GM13977 (cell line): Measurements from ENCODE around the gene TDG.

Experiments
- DNase-seq: peaks from one replicate; pipeline ENCODE4 v3.0.0; 2012; ENCODE audit warnings: low spot score
- CTCF ChIP-seq: IDR thresholded peaks from 2 replicates; pipeline ENCODE4 v1.5.1; 2012; ENCODE audit warnings: mild to moderate bottlenecking, control low read depth; ENCODE audit not compliant: insufficient read depth; ENCODE audit errors: extremely low read depth, missing control alignments
- in situ Hi-C: fragments of 300-500 bp; cut with MboI; formaldehyde crosslinking; loops from one replicate; pipeline ENCODE4 v1.12.0; 2022; ENCODE audit warnings: low sequenced_read_pairs, low pct_unique_long_range_greater_than_20kb, mixed read lengths, inconsistent platforms; ENCODE audit not compliant: unreplicated experiment

The TDG gene

GRCh38 chr12:103965590-103966504 lies at the start of gene TDG:
TDG (plus strand) TSS chr12:103965872; CDS start chr12:103966038, 166 bp downstream.
- TF ChIP-seq CTCF: no peak
- in situ Hi-C loops: no loop called here

GRCh38 chr12:103917873-103918272 lies 47.8 kb upstream of the TDG start:
- in situ Hi-C loops: no loop called here
- TF ChIP-seq CTCF: no peak
- DNase-seq: no peak

More at GRCh38 chr12:103965590-103966504, at the start of gene TDG:
- DNase-seq: peak; percentile 94

- in situ Hi-C loops: no loop called here
- DNase-seq: peak; percentile 56
These were observed 40.7 kb upstream of the TDG start for GRCh38 chr12:103924761-103925641.

GRCh38 chr12:103928682-103929045 lies 37.0 kb upstream of the TDG start:
- peak; percentile 30 for DNase-seq
- TF ChIP-seq CTCF: no peak
- in situ Hi-C loops: no loop called here

More at GRCh38 chr12:103924761-103925641, 40.7 kb upstream of the TDG start:
- TF ChIP-seq CTCF: no peak

GRCh38 chr12:103929046-103929783 lies 36.5 kb upstream of the TDG start:
- TF ChIP-seq CTCF: no peak
- in situ Hi-C loops: no loop called here

GRCh38 chr12:103929784-103930033 lies 36.0 kb upstream of the TDG start:
- in situ Hi-C loops: no loop called here
- DNase-seq: no peak

More at GRCh38 chr12:103929046-103929783, 36.5 kb upstream of the TDG start:
- DNase-seq: peak; percentile 75

More at GRCh38 chr12:103929784-103930033, 36.0 kb upstream of the TDG start:
- no peak for TF ChIP-seq CTCF
